ENCODE results near the gene MYO1G. TPM values are rescaled to one million over a fixed set of nuclear protein-coding genes. Genes with fewer than 3 reads are reported as not detected.
"Not testable (repeated sequence)": the region's sequence is repeated elsewhere in the genome, so short reads cannot be mapped to it uniquely, and the experiment has no call there.

MYO1G gene
- total and polyA plus RNA-seq, 7 experiments from 2014 or later, result 29.2 to 385 (median 76.0) TPM

DNA sequence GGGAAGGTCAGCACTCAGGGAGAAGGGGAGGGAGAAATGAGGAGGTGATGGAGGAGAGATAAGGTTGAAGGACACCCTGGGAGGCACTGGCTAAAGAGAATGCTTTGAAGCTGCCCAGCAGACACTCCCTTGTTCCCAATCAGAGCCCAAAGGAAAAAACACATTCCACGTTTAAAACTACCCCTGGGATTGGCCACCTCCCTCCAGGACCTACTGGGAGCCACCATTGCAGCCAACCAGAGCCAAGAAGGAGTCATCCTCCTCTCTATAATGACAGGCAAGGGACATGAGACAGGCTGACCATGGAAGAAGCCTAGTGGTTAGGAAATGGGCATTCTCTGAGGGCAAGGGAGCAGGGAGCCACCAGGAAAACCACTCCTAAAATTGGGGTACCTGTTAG, 43.8 kb downstream of the MYO1G start:
- Mint-ChIP-seq H3K27me3 (peaks cover 0 to 29% (median 5%) of the 10 kb centered on the region in 5 donors), H3K36me3 (no peaks in the 10 kb centered on the region), H3K4me3 (no peak overlapping the region), H3K9me3 (no peaks in the 10 kb centered on the region), H3K4me1 (peaks cover 0 to 4% (median 0%) of the 10 kb centered on the region in 7 donors), H3K27ac (no peak overlapping the region)
- no peak for ATAC-seq
- ChIA-PET POLR2A (no interaction called here), CTCF (no interaction called here)
- Histone ChIP-seq H3K4me3 (ENCODE audit: low read length) (no peak overlapping the region), H3K27ac (ENCODE audit: low read depth, low read length) (no peak overlapping the region), H3K9me3 (ENCODE audit: control insufficient read depth in 2 of 3, low read length in 3 of 3) (no peaks in the 10 kb centered on the region), H3K27me3 (ENCODE audit: control insufficient read depth in 2 of 2, insufficient read depth in 2 of 2, low read length in 2 of 2) (no peaks in the 10 kb centered on the region), H3K36me3 (ENCODE audit: control insufficient read depth in 2 of 3, insufficient read depth in 3 of 3, low read length in 3 of 3) (no peaks in the 10 kb centered on the region), H3K4me1 (ENCODE audit: control insufficient read depth in 2 of 2, insufficient read depth in 2 of 2, low read length in 2 of 2) (no peaks in the 10 kb centered on the region)
- intact Hi-C loops (cut with micrococcal nuclease), result no loop called here
- no peak for DNase-seq

DNA sequence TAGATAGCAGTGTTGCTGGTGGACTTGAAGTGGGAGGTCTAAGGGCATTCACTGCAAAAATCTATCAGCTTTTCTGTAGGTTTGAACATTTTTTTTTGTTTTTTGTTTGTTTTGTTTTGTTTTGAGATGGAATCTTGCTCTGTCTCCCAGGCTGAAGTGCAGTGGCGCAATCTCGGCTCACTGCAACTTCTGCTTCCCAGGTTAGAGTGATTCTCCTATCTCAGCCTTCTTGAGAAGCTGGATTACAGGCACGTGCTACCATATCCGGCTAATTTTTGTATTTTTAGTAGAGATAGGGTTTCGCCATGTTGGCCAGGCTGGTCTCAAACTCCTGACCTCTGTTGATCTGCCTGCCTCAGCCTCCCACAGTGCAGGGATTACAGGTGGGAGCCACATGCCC, 44.3 kb downstream of the MYO1G start:
- H3K36me3 Mint-ChIP-seq; H3K9me3 ChIP-seq (ENCODE audit: control insufficient read depth in 2 of 3, low read length in 3 of 3); CTCF ChIA-PET; H3K4me3 ChIP-seq (ENCODE audit: low read length); intact Hi-C loops (cut with micrococcal nuclease); H3K9me3 Mint-ChIP-seq; H3K27me3 ChIP-seq (ENCODE audit: control insufficient read depth in 2 of 2, insufficient read depth in 2 of 2, low read length in 2 of 2); POLR2A ChIA-PET; DNase-seq; H3K4me1 ChIP-seq (ENCODE audit: control insufficient read depth in 2 of 2, insufficient read depth in 2 of 2, low read length in 2 of 2); H3K4me3 Mint-ChIP-seq; H3K27ac ChIP-seq (ENCODE audit: low read depth, low read length); H3K27ac Mint-ChIP-seq; H3K4me1 Mint-ChIP-seq; H3K36me3 ChIP-seq (ENCODE audit: control insufficient read depth in 2 of 3, insufficient read depth in 3 of 3, low read length in 3 of 3): not testable (repeated sequence)
- peaks cover 0 to 29% (median 5%) of the 10 kb centered on the region in 5 donors for H3K27me3 Mint-ChIP-seq
- peak; percentile 24 for ATAC-seq

DNA sequence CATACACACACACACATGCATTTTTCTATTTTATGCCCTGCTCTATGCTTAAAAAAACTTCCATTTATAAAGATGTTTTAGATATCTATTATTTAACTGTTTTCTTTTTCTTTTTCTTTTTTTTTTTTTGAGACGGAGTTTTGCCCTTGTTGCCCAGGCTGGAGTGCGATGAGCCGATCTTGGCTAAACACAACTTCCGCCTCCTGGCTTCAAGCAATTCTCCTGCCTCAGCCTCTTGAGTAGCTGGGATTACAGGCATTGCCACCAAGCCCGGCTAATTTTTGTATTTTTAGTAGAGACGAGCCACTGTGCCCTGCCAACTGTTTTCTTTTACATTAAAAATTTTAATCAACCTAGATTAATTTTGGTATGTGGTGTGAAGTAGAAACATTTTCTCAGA, 47.9 kb downstream of the MYO1G start:
- POLR2A ChIA-PET, result no interaction called here
- H3K27ac Mint-ChIP-seq, result no peak overlapping the region
- intact Hi-C loops (cut with micrococcal nuclease), result no loop called here
- CTCF ChIA-PET, result interaction anchor here (0.6 kb wide), 1 partner anchor 82 kb away, joined by 3 read pairs; no protein-coding TSS in a partner anchor
- Histone ChIP-seq H3K9me3 (ENCODE audit: control insufficient read depth in 2 of 3, low read length in 3 of 3) (no peaks in the 10 kb centered on the region), H3K27me3 (ENCODE audit: control insufficient read depth in 2 of 2, insufficient read depth in 2 of 2, low read length in 2 of 2) (no peaks in the 10 kb centered on the region), H3K4me3 (ENCODE audit: low read length) (no peak overlapping the region), H3K27ac (ENCODE audit: low read depth, low read length) (no peak overlapping the region), H3K4me1 (ENCODE audit: control insufficient read depth in 2 of 2, insufficient read depth in 2 of 2, low read length in 2 of 2) (no peaks in the 10 kb centered on the region), H3K36me3 (ENCODE audit: control insufficient read depth in 2 of 3, insufficient read depth in 3 of 3, low read length in 3 of 3) (no peaks in the 10 kb centered on the region)
- no peak overlapping the region for H3K4me3 Mint-ChIP-seq
- H3K9me3 Mint-ChIP-seq, result no peaks in the 10 kb centered on the region
- peaks cover 0 to 38% (median 5%) of the 10 kb centered on the region in 5 donors for H3K27me3 Mint-ChIP-seq
- H3K36me3 Mint-ChIP-seq, result no peaks in the 10 kb centered on the region
- H3K4me1 Mint-ChIP-seq, result peaks cover 0 to 4% (median 0%) of the 10 kb centered on the region in 7 donors
- no peak for DNase-seq
- ATAC-seq, result no peak

DNA sequence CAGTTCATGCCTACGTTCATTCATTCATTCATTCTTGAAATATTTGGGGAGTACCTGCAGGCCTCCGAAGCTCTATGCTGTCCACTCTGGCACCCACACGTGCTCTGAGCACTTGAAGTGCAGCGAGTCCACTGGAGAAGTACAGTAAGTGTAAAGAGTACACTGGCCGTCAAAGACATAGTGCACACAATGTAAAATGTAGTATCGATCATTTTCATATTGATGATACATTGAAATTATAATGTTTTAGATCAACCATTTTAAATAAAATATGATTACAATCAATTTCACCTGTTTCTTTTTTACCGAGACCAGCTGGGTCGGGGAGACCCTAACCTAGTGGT, 56.5 kb downstream of the MYO1G start:
- ChIA-PET POLR2A (no interaction called here), CTCF (interaction anchor here (0.6 to 1.7 kb wide), 10 partner anchors 10 to 352 kb away, joined by 3 to 11 read pairs (median 4); no protein-coding TSS in a partner anchor)
- H3K27ac ChIP-seq (ENCODE audit: low read depth, low read length), result no peak overlapping the region
- H3K9me3 ChIP-seq (ENCODE audit: control insufficient read depth in 2 of 3, low read length in 3 of 3), result no peaks in the 10 kb centered on the region
- DNase-seq (no peak), ATAC-seq (peak; percentile 15)
- H3K4me1 Mint-ChIP-seq, result peaks cover 0 to 21% (median 0%) of the 10 kb centered on the region in 7 donors
- peaks cover 0 to 9% of the 10 kb centered on the region in 2 donors for H3K4me1 ChIP-seq (ENCODE audit: control insufficient read depth in 2 of 2, insufficient read depth in 2 of 2, low read length in 2 of 2)
- H3K36me3 Mint-ChIP-seq, result no peaks in the 10 kb centered on the region
- peaks cover 0 to 1% (median 0%) of the 10 kb centered on the region in 11 donors for H3K9me3 Mint-ChIP-seq
- no peak overlapping the region for H3K4me3 Mint-ChIP-seq
- peak overlapping the region in 4 of 9 donors; percentile 6 to 67 (median 26) for H3K27ac Mint-ChIP-seq
- no peak overlapping the region for H3K4me3 ChIP-seq (ENCODE audit: low read length)
- intact Hi-C loops (cut with micrococcal nuclease), result loop anchor here (1.0 to 10.0 kb wide), 8 partner anchors 38 to 678 kb away; partner anchors contain the start of genes PURB (in 2 of the 2) and PPIA (in 1 of the 2)
- no peaks in the 10 kb centered on the region for H3K36me3 ChIP-seq (ENCODE audit: control insufficient read depth in 2 of 3, insufficient read depth in 3 of 3, low read length in 3 of 3)
- peaks cover 0 to 8% (median under 1%) of the 10 kb centered on the region in 5 donors for H3K27me3 Mint-ChIP-seq
- no peaks in the 10 kb centered on the region for H3K27me3 ChIP-seq (ENCODE audit: control insufficient read depth in 2 of 2, insufficient read depth in 2 of 2, low read length in 2 of 2)

DNA sequence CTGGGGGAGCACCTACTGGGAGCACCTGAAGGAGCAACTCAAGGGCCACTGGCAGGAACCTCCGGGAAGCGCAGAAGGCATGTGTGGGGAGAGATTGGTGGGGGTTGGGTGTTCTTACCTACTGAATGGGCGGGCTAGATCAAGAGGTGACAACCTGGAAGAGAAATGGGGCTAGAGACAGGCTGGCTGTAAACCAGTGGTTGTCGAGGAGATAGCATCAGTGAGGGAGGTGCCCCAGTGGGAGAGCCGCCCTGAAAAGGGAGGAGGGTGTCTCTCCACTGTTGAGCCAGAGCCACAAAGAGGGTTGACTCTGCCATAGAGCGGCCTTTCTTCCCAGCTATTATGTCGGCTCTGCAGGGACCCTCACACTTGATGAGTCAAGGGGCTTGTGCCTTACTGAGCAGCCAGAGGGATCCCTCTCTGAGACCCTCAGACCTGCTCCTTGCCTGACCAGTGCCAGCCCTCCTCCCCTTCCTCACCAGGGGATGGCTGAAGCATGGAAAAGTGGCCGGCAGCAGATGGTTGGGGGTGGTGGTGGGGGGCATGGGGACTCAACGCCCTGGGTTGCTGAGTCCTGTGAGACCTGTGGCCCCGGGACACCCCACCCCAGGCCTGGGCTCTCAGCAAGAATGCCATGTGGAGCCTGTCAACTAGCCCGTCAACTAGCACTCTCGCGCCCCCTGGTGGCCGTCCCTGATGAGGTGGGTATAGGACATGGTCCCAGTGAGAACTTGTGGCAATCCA, 57.0 kb downstream of the MYO1G start:
- intact Hi-C loops (cut with micrococcal nuclease), result loop anchor here (1.0 to 10.0 kb wide), 8 partner anchors 37 to 677 kb away; partner anchors contain the start of genes PURB (in 2 of the 2) and PPIA (in 1 of the 2)
- peaks cover 0 to 1% (median 0%) of the 10 kb centered on the region in 11 donors for H3K9me3 Mint-ChIP-seq
- Histone ChIP-seq H3K36me3 (ENCODE audit: control insufficient read depth in 2 of 3, insufficient read depth in 3 of 3, low read length in 3 of 3) (no peaks in the 10 kb centered on the region), H3K4me3 (ENCODE audit: low read length) (no peak overlapping the region), H3K9me3 (ENCODE audit: control insufficient read depth in 2 of 3, low read length in 3 of 3) (no peaks in the 10 kb centered on the region), H3K27ac (ENCODE audit: low read depth, low read length) (no peak overlapping the region), H3K27me3 (ENCODE audit: control insufficient read depth in 2 of 2, insufficient read depth in 2 of 2, low read length in 2 of 2) (no peaks in the 10 kb centered on the region), H3K4me1 (ENCODE audit: control insufficient read depth in 2 of 2, insufficient read depth in 2 of 2, low read length in 2 of 2) (peaks cover 0 to 9% of the 10 kb centered on the region in 2 donors)
- ChIA-PET CTCF (interaction anchor here (0.6 to 1.7 kb wide), 8 partner anchors 9 to 334 kb away, joined by 3 to 11 read pairs (median 4); no protein-coding TSS in a partner anchor), POLR2A (no interaction called here)
- H3K4me1 Mint-ChIP-seq, result peaks cover 0 to 21% (median 0%) of the 10 kb centered on the region in 7 donors
- H3K27ac Mint-ChIP-seq, result peak overlapping the region in 5 of 9 donors; percentile 6 to 78 (median 34)
- H3K36me3 Mint-ChIP-seq, result no peaks in the 10 kb centered on the region
- ATAC-seq (peak; percentile 99), DNase-seq (peak; percentile 76 to 98 (median 86))
- H3K4me3 Mint-ChIP-seq, result no peak overlapping the region
- H3K27me3 Mint-ChIP-seq, result peaks cover 0 to 6% (median 0%) of the 10 kb centered on the region in 5 donors

DNA sequence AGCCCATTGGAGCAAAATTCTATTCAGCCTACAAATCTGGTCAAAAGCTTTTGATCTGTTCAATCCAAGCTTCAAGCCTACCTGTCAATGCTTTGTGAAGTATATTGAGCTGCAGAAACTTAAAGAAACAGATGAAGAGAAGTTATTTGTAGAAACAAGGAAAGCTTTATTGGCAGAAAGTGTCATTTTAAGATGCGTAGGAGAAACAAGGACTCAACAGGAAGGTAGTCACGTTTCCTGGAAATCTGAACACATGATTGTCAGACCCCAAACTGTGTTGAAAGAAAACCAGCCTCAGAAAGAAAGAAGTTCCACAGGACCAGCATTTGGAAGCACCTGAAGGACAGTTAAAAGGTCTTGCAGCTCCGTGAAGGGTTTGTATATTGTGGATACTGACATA, 58.7 kb downstream of the MYO1G start:
- CTCF ChIA-PET, result interaction anchor here (0.6 to 3.2 kb wide), 7 partner anchors 38 to 347 kb away, joined by 3 to 27 read pairs (median 3); no protein-coding TSS in a partner anchor
- H3K4me3 Mint-ChIP-seq, result no peak overlapping the region
- no peak overlapping the region for H3K27ac ChIP-seq (ENCODE audit: low read depth, low read length)
- no peaks in the 10 kb centered on the region for H3K9me3 ChIP-seq (ENCODE audit: control insufficient read depth in 2 of 3, low read length in 3 of 3)
- peaks cover 0 to 1% (median 0%) of the 10 kb centered on the region in 11 donors for H3K9me3 Mint-ChIP-seq
- no peak overlapping the region for H3K4me3 ChIP-seq (ENCODE audit: low read length)
- peaks cover 0 to 9% of the 10 kb centered on the region in 2 donors for H3K4me1 ChIP-seq (ENCODE audit: control insufficient read depth in 2 of 2, insufficient read depth in 2 of 2, low read length in 2 of 2)
- H3K4me1 Mint-ChIP-seq, result peaks cover 0 to 26% (median 2%) of the 10 kb centered on the region in 7 donors
- H3K36me3 ChIP-seq (ENCODE audit: control insufficient read depth in 2 of 3, insufficient read depth in 3 of 3, low read length in 3 of 3), result no peaks in the 10 kb centered on the region
- POLR2A ChIA-PET, result interaction anchor here (0.9 to 1.5 kb wide), 3 partner anchors 36 to 65 kb away, joined by 3 to 6 read pairs (median 6); no protein-coding TSS in a partner anchor
- H3K27ac Mint-ChIP-seq, result peak overlapping the region in 2 of 9 donors; percentile 15 to 31
- no peaks in the 10 kb centered on the region for H3K27me3 Mint-ChIP-seq
- DNase-seq (no peak), ATAC-seq (no peak)
- H3K36me3 Mint-ChIP-seq, result no peaks in the 10 kb centered on the region
- no peaks in the 10 kb centered on the region for H3K27me3 ChIP-seq (ENCODE audit: control insufficient read depth in 2 of 2, insufficient read depth in 2 of 2, low read length in 2 of 2)
- intact Hi-C loops (cut with micrococcal nuclease), result loop anchor here (5.0 to 10.0 kb wide), 4 partner anchors 123 to 675 kb away; partner anchors contain the start of gene PPIA (in 1 of the 2)

Measured in naive thymus-derived CD4-positive, alpha-beta T cell (primary cell).